ENCODE measurements around the gene STMN3. TPM values are rescaled to one million over a fixed set of nuclear protein-coding genes. Genes with fewer than 3 reads are reported as not detected.
A peak's percentile ranks its signal among the peaks of the same experiment; 100 is the strongest.

Gene STMN3
- total RNA-seq, 1 donor from 2014 or later = 6.1 TPM

DNA sequence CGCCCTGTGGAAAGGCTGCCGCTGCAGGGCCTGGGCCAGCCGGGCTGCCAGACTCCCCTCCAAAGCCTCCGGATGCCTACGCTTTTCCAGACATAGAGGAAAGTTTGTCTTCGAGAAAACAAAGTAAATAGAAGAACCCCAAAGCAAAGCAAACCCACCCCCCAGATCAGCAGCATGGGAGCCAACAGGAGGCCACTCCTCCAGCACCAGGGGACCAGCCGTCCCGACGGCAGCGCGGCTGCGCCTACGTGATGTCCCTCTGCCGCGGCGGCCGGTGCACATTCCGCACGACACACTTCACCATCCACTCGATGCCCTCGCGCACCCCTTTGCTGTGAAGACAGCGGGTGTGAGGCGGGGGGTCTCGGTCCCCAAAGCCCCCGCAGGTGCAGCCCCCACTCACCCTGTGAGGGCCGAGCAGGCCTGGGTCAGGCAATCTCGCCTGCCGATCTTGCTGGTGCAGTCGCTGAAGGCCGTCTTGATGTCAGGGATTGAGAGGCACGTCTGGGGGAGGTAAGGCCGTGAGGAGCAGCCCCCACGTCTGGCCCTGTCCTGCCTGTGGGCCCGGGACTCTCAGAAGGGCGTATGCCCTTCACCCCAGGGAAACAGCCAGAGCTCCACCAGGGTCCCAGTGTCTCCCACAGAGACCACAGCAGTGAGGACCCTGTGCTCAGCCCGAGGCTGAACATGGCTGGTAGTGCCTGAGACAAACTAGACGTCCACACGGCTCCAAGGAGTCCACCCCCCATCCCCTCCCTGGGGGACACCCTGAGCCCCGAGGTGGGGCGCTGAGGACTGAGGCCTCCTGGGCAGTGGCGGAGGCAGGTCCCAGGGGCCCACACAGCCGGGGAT, 47.2 kb upstream of the STMN3 start:
- H3K27ac Mint-ChIP-seq = no peak overlapping the region
- peaks cover 23% of the 10 kb centered on the region for H3K4me1 Mint-ChIP-seq
- no peak for DNase-seq
- ChIA-PET CTCF (no interaction called here), POLR2A (no interaction called here)
- intact Hi-C loops (cut with micrococcal nuclease) = no loop called here
- peaks cover 19% of the 10 kb centered on the region for H3K36me3 Mint-ChIP-seq (ENCODE audit: low read depth)
- ATAC-seq (ENCODE audit: low read depth) = no peak
- no peak overlapping the region for H3K4me3 Mint-ChIP-seq
- no peaks in the 10 kb centered on the region for H3K9me3 Mint-ChIP-seq
- no peaks in the 10 kb centered on the region for H3K27me3 Mint-ChIP-seq
- TF ChIP-seq, protein P1, sequence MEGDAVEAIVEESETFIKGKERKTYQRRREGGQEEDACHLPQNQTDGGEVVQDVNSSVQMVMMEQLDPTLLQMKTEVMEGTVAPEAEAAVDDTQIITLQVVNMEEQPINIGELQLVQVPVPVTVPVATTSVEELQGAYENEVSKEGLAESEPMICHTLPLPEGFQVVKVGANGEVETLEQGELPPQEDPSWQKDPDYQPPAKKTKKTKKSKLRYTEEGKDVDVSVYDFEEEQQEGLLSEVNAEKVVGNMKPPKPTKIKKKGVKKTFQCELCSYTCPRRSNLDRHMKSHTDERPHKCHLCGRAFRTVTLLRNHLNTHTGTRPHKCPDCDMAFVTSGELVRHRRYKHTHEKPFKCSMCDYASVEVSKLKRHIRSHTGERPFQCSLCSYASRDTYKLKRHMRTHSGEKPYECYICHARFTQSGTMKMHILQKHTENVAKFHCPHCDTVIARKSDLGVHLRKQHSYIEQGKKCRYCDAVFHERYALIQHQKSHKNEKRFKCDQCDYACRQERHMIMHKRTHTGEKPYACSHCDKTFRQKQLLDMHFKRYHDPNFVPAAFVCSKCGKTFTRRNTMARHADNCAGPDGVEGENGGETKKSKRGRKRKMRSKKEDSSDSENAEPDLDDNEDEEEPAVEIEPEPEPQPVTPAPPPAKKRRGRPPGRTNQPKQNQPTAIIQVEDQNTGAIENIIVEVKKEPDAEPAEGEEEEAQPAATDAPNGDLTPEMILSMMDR (IDR thresholded peaks at IDR 0.05) = no peak

DNA sequence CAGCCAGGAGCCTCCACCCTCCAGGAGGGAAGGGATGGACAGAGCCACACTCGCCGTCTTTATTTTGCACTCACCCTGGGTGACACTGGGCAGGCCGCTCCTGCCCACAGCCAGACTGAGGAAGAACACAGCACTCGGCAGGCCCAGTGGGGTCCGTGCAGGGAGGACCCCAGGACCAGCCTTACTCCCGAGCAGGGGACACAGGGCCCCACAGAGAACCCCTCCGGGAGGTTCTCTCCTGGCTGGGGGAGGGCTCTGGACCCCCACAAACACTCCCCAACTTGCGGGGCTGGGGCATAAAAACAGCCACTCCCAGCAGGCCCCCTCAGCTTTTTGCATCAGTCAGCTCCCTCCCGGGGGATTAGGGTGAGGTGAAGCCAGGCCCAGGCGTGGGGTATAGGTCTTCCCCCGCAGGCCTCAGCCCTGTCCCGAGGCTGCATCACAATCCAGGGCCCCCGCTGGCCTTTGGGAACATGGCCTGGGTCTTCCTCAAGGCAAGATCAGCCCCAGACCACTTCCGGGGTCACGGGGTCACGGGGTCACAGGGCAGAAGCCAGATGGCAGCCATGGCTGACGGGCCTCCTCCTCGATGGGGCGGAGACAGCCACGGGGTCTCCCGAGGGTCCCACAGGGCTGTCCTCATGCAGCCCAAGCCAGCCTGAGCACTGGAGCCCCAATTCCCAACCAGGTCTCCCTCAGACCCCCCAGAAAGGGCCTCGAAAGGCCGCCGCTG, 46.4 kb upstream of the STMN3 start:
- CTCF ChIA-PET = no interaction called here
- intact Hi-C loops (cut with micrococcal nuclease) = loop anchor here (5.0 kb wide), 1 partner anchor 38 kb away; the partner anchor contains the start of genes LIME1 and SLC2A4RG
- ATAC-seq (ENCODE audit: low read depth) = no peak

GRCh38 chr20:63698739-63699465, 45.7 kb upstream of the STMN3 start:
- TF ChIP-seq, protein P1 (IDR thresholded peaks at IDR 0.05) = no peak
- H3K27me3 Mint-ChIP-seq = no peaks in the 10 kb centered on the region
- ATAC-seq (ENCODE audit: low read depth) (peak; percentile 31), DNase-seq (no peak)
- no peak overlapping the region for H3K4me3 Mint-ChIP-seq
- H3K9me3 Mint-ChIP-seq = no peaks in the 10 kb centered on the region
- CTCF ChIA-PET = no interaction called here
- peaks cover 7% of the 10 kb centered on the region for H3K36me3 Mint-ChIP-seq (ENCODE audit: low read depth)
- H3K4me1 Mint-ChIP-seq = peaks cover 20% of the 10 kb centered on the region
- intact Hi-C loops (cut with micrococcal nuclease) = loop anchor here (5.0 kb wide), 1 partner anchor 38 kb away; the partner anchor contains the start of genes LIME1 and SLC2A4RG
- no peak overlapping the region for H3K27ac Mint-ChIP-seq
- POLR2A ChIA-PET = interaction anchor here (0.7 to 2.6 kb wide), 3 partner anchors 9 to 165 kb away, joined by 3 to 12 read pairs (median 3); partner anchors contain the start of genes ARFRP1 and ZGPAT

More for the DNA sequence above, 46.4 kb upstream of the STMN3 start:
- Mint-ChIP-seq H3K36me3 (ENCODE audit: low read depth) (peaks cover 11% of the 10 kb centered on the region), H3K27me3 (no peaks in the 10 kb centered on the region), H3K4me3 (no peak overlapping the region), H3K4me1 (peaks cover 20% of the 10 kb centered on the region), H3K9me3 (no peaks in the 10 kb centered on the region), H3K27ac (no peak overlapping the region)
- TF ChIP-seq, protein P1 (IDR thresholded peaks at IDR 0.05) = no peak
- DNase-seq = no peak
- POLR2A ChIA-PET = interaction anchor here (0.7 to 2.6 kb wide), 2 partner anchors 8 to 18 kb away, joined by 3 to 12 read pairs; partner anchors contain the start of genes ARFRP1 and ZGPAT

- POLR2A ChIA-PET = interaction anchor here (1.2 to 2.6 kb wide), 2 partner anchors 10 to 166 kb away, joined by 3 to 12 read pairs; partner anchors contain the start of genes ARFRP1 and ZGPAT
Observed at GRCh38 chr20:63697868-63698545, 44.8 kb upstream of the STMN3 start.

More at GRCh38 chr20:63697868-63698545, 44.8 kb upstream of the STMN3 start:
- CTCF ChIA-PET = no interaction called here
- ATAC-seq (ENCODE audit: low read depth) (no peak), DNase-seq (no peak)
- no peak overlapping the region for H3K27ac Mint-ChIP-seq
- no peaks in the 10 kb centered on the region for H3K9me3 Mint-ChIP-seq
- TF ChIP-seq, protein P1 (IDR thresholded peaks at IDR 0.05) = no peak
- peaks cover 20% of the 10 kb centered on the region for H3K4me1 Mint-ChIP-seq
- H3K4me3 Mint-ChIP-seq = no peak overlapping the region
- H3K36me3 Mint-ChIP-seq (ENCODE audit: low read depth) = peaks cover 8% of the 10 kb centered on the region
- intact Hi-C loops (cut with micrococcal nuclease) = loop anchor here (5.0 kb wide), 1 partner anchor 39 kb away; the partner anchor contains the start of genes LIME1 and SLC2A4RG
- H3K27me3 Mint-ChIP-seq = no peaks in the 10 kb centered on the region

Data from activated B cell treated with CpG ODN at 0.5 μM for 24 hours (primary cell).